ENCODE results near the gene PTPRC. TPM values are rescaled to one million over a fixed set of nuclear protein-coding genes. Genes with fewer than 3 reads are reported as not detected.

PTPRC gene
- total RNA-seq, 1 donor from 2014 or later = 9.7 TPM

- DNase-seq (ENCODE audit: missing footprints) (no peak), ATAC-seq (no peak)
- intact Hi-C loops (cut with DNase I) = no loop called here
Observed at GRCh38 chr1:198660341-198661261, 21.8 kb downstream of the PTPRC start.

GRCh38 chr1:198662821-198663220, 24.0 kb downstream of the PTPRC start:
- DNase-seq (ENCODE audit: missing footprints) (no peak), ATAC-seq (no peak)
- intact Hi-C loops (cut with DNase I) = no loop called here

DNA sequence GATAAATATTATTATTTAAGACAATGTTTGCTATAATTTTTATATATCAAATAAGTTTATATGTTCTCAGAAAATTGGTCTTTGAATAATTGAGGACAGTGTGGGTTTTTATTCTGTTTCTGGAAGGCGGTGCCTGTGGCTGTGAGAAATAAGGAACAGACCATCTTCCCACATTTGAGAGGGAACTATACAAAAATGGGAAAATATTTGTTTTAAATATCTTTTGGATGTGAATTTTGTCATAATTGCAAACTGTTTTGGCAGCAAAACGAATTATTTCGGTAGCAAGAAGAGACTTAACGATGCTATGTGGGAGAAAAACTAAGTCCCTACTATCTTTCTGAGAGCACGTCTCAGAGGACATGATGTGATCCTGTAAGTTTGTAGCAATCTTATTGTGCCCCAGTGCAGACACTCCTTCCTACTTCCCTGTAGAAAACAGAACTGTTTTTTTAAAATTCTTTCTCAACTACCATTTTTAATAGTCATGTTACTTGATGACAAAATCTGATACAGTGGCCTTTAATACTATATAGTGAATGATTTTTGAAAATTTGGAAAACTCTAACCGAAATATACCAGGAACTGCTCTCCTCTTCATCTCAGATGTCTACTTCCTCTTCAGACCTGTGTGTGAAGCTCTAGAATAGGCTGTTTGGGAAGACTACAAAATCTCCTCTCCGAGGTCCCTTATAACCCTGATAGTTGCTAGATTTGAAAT, 25.4 kb downstream of the PTPRC start:
- intact Hi-C loops (cut with DNase I) = no loop called here
- DNase-seq (ENCODE audit: missing footprints) = no peak
- peak; percentile 50 for ATAC-seq

- ATAC-seq = no peak
- intact Hi-C loops (cut with DNase I) = no loop called here
- no peak for DNase-seq (ENCODE audit: missing footprints)
Observed at GRCh38 chr1:198667186-198667585, 28.3 kb downstream of the PTPRC start.

GRCh38 chr1:198667807-198668206, 29.0 kb downstream of the PTPRC start:
- DNase-seq (ENCODE audit: missing footprints) (no peak), ATAC-seq (no peak)
- intact Hi-C loops (cut with DNase I) = no loop called here

DNA sequence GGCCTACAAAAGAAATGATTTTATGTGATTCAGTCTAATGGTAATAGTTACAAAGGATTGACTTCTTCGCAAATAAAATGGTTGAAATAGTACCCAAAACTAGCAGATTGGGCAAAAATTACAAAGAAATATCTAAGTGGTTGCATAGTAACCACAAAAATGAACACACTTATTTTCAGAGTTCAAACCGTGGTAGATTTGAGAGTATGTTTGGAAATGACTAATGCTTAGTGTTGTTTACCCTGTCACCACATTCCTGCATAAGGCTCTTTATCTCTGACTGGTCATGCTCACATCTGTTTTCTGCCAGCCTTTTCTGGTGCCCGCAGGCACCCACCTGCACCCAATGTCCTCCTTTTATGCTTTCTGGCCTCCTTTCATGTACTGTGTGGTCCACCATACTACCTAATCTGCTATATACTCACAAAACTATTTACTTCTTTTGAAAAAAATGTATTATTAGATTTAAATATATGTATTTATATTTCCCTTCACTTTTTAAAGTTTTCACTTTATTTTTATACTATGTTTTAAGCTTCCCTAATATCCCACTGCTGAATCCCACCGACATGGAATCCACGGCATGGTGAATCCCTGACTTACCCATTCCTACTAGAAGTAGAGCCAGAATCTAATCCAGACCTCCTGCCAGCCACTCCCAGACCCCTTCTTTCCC, 30.3 kb downstream of the PTPRC start:
- intact Hi-C loops (cut with DNase I) = no loop called here
- ATAC-seq = no peak
- no peak for DNase-seq (ENCODE audit: missing footprints)

GRCh38 chr1:198669771-198670170, 30.9 kb downstream of the PTPRC start:
- ATAC-seq (no peak), DNase-seq (ENCODE audit: missing footprints) (no peak)
- intact Hi-C loops (cut with DNase I) = no loop called here

DNA sequence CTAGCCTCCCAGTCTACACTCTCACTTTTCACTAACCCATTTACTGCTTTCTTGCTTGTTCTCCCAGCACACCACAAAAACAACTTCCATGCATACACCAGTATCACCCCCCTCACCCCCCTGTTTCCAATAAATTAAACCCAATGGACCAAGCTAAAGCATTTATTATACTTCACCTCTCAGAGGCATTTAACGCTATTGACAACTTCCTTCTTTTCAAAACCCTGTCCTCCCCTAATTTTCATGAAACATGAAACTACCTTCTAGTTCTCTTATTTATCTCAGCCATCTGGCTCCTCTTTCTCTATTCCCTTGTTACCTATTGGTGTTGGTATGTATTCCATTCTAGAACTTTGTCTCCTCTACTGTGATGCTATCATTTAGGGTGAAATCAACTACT, 32.3 kb downstream of the PTPRC start:
- intact Hi-C loops (cut with DNase I) = no loop called here
- DNase-seq (ENCODE audit: missing footprints) (no peak), ATAC-seq (no peak)

GRCh38 chr1:198672124-198672523, 33.3 kb downstream of the PTPRC start:
- intact Hi-C loops (cut with DNase I) = no loop called here
- no peak for ATAC-seq
- no peak for DNase-seq (ENCODE audit: missing footprints)

- ATAC-seq = no peak
- intact Hi-C loops (cut with DNase I) = no loop called here
- no peak for DNase-seq (ENCODE audit: missing footprints)
Observed at GRCh38 chr1:198674009-198674408, 35.2 kb downstream of the PTPRC start.

- DNase-seq (ENCODE audit: missing footprints) (no peak), ATAC-seq (no peak)
- intact Hi-C loops (cut with DNase I) = no loop called here
Observed at GRCh38 chr1:198676253-198676652, 37.4 kb downstream of the PTPRC start.

DNA sequence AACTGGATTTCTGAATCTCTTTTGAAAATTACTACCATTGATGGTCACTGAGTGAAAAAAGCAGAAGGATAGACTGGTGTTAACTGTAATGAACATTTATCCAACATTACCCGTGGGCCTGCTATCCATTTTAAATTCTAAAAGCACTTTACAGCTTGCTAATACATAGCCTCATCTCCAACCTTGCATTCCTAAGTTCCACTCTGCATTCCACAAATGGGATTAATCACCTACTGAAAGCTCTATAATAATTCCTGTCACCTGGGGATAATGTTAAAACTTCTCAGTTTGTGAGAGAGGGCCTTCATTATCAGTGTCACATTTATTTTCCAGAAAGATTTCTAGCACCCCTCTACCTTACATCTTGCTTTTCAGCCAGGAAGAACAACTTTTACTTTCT, 38.2 kb downstream of the PTPRC start:
- DNase-seq (ENCODE audit: missing footprints) (no peak), ATAC-seq (no peak)
- intact Hi-C loops (cut with DNase I) = no loop called here

DNA sequence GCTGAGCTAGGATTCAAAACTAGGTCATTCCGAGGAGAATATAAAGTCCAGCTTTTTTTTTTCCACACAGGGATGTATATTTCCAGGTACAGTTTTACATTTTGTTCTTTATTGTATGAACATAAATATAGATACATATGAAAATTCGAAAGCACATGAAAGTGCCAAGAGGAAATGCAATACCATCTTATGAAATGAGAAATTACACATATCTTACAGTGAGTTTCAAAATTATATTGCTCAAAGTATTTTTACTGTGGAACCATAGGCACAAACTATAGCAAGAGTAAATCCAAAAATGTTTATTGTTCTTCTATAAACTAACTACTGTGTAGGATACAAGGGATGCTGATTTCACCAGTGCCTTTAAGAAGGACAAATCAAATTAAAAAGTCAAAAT, 39.0 kb downstream of the PTPRC start:
- ATAC-seq = no peak
- DNase-seq (ENCODE audit: missing footprints) = no peak
- intact Hi-C loops (cut with DNase I) = no loop called here

GRCh38 chr1:198678301-198678836, 39.5 kb downstream of the PTPRC start:
- intact Hi-C loops (cut with DNase I) = no loop called here
- DNase-seq (ENCODE audit: missing footprints) (no peak), ATAC-seq (no peak)

DNA sequence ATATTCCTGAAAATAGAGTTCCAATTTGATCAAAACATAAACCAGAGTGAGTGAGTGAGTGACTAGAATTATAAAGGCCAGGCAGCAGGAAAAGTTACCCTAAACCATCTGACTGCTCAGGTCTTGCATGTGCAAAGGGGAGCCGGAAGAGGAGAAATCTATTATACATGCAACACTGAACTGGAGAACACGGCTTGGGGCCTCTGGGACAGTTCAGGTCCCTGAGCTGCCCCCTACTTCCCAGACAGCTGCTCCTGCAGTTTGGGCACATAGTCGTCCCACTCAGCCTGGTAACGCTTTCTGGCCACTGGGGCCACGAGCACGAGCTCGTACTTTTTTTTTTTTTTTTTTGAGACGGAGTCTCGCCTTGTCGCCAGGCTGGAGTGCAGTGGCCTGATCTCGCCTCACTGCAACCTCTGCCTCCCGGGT, 40.1 kb downstream of the PTPRC start:
- intact Hi-C loops (cut with DNase I) = no loop called here
- ATAC-seq (no peak), DNase-seq (ENCODE audit: missing footprints) (no peak)

DNA sequence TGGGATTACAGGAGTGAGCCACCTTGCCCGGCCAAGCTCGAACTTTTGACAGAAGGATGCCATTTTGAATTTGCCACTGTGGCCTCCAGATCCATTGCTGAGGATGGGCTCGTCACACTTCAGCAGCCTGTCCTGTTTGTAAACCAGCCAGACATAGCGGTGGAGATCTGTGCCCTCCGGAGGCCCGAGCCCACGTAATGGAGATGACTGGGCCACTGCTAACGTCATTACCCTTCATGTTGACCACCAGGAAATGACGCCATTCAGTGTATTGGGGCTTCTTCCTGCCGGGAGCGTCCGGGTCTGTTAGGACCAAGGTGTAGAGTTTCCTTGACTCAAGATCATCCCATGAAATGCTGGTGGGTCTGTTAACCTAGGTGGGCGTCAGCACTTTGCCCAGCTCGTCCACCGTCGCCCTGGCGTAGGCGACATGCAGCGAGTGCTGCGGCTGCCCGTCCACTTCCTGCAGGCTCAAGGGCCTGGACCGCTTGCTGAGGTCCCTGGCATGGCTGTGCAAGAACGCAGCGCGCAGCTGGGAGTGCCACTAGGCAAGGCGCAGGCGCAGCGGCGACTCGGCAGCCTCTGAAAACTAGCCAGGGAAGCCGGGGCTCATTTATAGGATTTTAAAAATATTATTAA, 40.8 kb downstream of the PTPRC start:
- ATAC-seq (no peak), DNase-seq (ENCODE audit: missing footprints) (no peak)
- intact Hi-C loops (cut with DNase I) = no loop called here

- DNase-seq (ENCODE audit: missing footprints) = no peak
- intact Hi-C loops (cut with DNase I) = no loop called here
- no peak for ATAC-seq
Observed at GRCh38 chr1:198680174-198680875, 41.5 kb downstream of the PTPRC start.

DNA sequence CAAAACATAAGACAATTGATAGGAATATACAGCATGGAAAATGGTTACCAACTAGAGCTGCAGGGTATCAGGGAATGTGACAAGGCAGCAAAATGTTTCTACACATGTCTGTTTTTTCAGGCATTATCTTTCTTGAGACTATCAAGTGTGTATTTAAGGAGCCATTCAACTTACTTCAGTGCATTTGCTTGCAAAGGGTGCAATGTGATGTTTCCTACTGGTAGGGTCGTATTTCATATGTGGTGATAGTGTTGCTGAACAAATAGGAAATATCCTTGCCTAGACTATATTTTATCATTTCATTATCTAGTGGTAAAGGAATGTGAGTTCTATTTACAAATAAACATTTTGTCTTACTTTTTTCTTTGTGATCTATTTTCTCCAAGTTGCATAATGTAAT, 42.4 kb downstream of the PTPRC start:
- no peak for ATAC-seq
- intact Hi-C loops (cut with DNase I) = no loop called here
- DNase-seq (ENCODE audit: missing footprints) = no peak
